ENCODE data around the gene FOXP4. TPM values are rescaled to one million over a fixed set of nuclear protein-coding genes. Genes with fewer than 3 reads are reported as not detected.

FOXP4 gene
- total RNA-seq, 3 donors from 2014 or later (not counting 1 experiment from before 2014, with no cell fraction given): 11.2 to 21.1 (median 14.7) TPM

- Mint-ChIP-seq H3K27me3 (ENCODE audit: low read depth in 2 of 2) (peaks cover 21 to 32% of the 10 kb centered on the region in 2 donors), H3K27ac (no peak overlapping the region), H3K36me3 (no peaks in the 10 kb centered on the region), H3K9me3 (no peaks in the 10 kb centered on the region), H3K4me3 (no peak overlapping the region), H3K4me1 (peaks cover 0 to 4% of the 10 kb centered on the region in 2 donors)
- Histone ChIP-seq H3K27ac (ENCODE audit: low read length) (no peak overlapping the region), H3K4me3 (ENCODE audit: low read length) (no peak overlapping the region), H3K27me3 (ENCODE audit: control insufficient read depth, insufficient read depth, low read length) (no peaks in the 10 kb centered on the region), H3K36me3 (ENCODE audit: control insufficient read depth, insufficient read depth, low read length) (no peaks in the 10 kb centered on the region), H3K9me3 (ENCODE audit: control insufficient read depth, insufficient read depth, low read length) (no peaks in the 10 kb centered on the region), H3K4me1 (ENCODE audit: control insufficient read depth, insufficient read depth, low read length) (no peaks in the 10 kb centered on the region)
- intact Hi-C loops (cut with micrococcal nuclease): no loop called here
- 85% methylated on average over 9 of the region's 12 CpGs for WGBS (ENCODE audit: insufficient coverage)
- no peak for TF ChIP-seq CTCF (IDR thresholded peaks at IDR 0.05)
- ATAC-seq (no peak), DNase-seq (no peak)
These were observed 98.9 kb downstream of the FOXP4 start for GRCh38 chr6:41645007-41645618.

DNA sequence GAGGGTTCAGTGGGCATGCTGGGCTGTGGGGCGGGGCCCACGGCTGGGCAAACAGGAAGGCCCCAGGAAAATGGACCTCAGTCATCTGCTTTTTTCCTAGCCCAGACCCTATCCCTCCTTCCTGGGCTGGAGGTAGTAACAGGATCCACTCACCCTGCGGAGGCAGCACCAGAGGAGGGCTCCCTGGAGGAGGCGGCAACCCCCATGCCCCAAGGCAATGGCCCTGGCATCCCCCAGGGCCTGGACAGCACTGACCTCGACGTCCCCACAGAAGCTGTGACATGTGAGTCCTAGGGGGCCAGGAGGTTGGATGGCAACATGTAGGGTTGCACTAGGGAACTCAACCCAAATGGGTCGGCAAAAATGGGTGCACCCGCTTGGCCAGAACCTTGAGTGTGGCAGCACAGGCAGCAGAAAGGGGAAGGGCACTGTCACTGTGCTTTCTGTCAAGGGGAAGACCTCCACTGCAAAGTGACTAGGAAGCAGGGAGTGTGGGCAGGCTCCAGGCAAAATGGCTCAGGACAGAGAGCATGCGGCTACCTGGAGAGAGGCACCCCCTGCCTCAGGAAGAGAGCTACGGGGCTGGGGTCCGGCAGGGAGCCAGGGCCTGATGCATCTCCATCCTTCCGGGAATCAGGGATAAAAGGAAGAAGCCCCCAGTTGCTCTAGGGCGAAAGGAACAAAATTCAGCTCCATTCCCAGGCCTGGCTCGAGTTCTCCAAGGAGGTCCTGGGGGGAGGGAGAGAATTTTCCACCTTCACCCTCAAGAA is 100.0 kb downstream of the FOXP4 start:
- DNase-seq: no peak
- Histone ChIP-seq H3K4me3 (ENCODE audit: low read length) (no peak overlapping the region), H3K4me1 (ENCODE audit: control insufficient read depth, insufficient read depth, low read length) (no peaks in the 10 kb centered on the region), H3K36me3 (ENCODE audit: control insufficient read depth, insufficient read depth, low read length) (no peaks in the 10 kb centered on the region), H3K9me3 (ENCODE audit: control insufficient read depth, insufficient read depth, low read length) (no peaks in the 10 kb centered on the region), H3K27me3 (ENCODE audit: control insufficient read depth, insufficient read depth, low read length) (no peaks in the 10 kb centered on the region), H3K27ac (ENCODE audit: low read length) (no peak overlapping the region)
- Mint-ChIP-seq H3K27me3 (ENCODE audit: low read depth in 2 of 2) (peaks cover 13 to 26% of the 10 kb centered on the region in 2 donors), H3K4me1 (peaks cover 0 to 4% of the 10 kb centered on the region in 2 donors), H3K36me3 (no peaks in the 10 kb centered on the region), H3K4me3 (no peak overlapping the region), H3K27ac (no peak overlapping the region), H3K9me3 (no peaks in the 10 kb centered on the region)
- no peak for ATAC-seq
- TF ChIP-seq CTCF (IDR thresholded peaks at IDR 0.05): no peak
- intact Hi-C loops (cut with micrococcal nuclease): no loop called here
- WGBS (ENCODE audit: insufficient coverage): 88% methylated on average over 14 of the region's 14 CpGs

GRCh38 chr6:41647061-41647511 is 100.9 kb downstream of the FOXP4 start:
- TF ChIP-seq CTCF (IDR thresholded peaks at IDR 0.05): no peak
- no peaks in the 10 kb centered on the region for H3K36me3 ChIP-seq (ENCODE audit: control insufficient read depth, insufficient read depth, low read length)
- H3K9me3 ChIP-seq (ENCODE audit: control insufficient read depth, insufficient read depth, low read length): no peaks in the 10 kb centered on the region
- intact Hi-C loops (cut with micrococcal nuclease): no loop called here
- no peaks in the 10 kb centered on the region for H3K9me3 Mint-ChIP-seq
- no peaks in the 10 kb centered on the region for H3K27me3 ChIP-seq (ENCODE audit: control insufficient read depth, insufficient read depth, low read length)
- no peaks in the 10 kb centered on the region for H3K4me1 ChIP-seq (ENCODE audit: control insufficient read depth, insufficient read depth, low read length)
- no peak overlapping the region for H3K27ac ChIP-seq (ENCODE audit: low read length)
- WGBS (ENCODE audit: insufficient coverage): 88% methylated on average over 9 of the region's 9 CpGs
- H3K27ac Mint-ChIP-seq: no peak overlapping the region
- ATAC-seq (no peak), DNase-seq (no peak)
- H3K4me3 Mint-ChIP-seq: no peak overlapping the region
- H3K36me3 Mint-ChIP-seq: no peaks in the 10 kb centered on the region
- H3K27me3 Mint-ChIP-seq (ENCODE audit: low read depth in 2 of 2): peaks cover 5 to 23% of the 10 kb centered on the region in 2 donors
- H3K4me3 ChIP-seq (ENCODE audit: low read length): no peak overlapping the region
- H3K4me1 Mint-ChIP-seq: peaks cover 0 to 4% of the 10 kb centered on the region in 2 donors
